H9 (cell line): Measurements from ENCODE around the gene G3BP2. TPM values are rescaled to one million over a fixed set of nuclear protein-coding genes. Genes with fewer than 3 reads are reported as not detected.

Experiments used
- DNase-seq: peaks from one replicate; pipeline ENCODE4 v3.0.0-alpha.2; 2017
- H2AFZ ChIP-seq: one replicate; pipeline ENCODE4 v1.6.1; 2013; ENCODE audit warnings: mild to moderate bottlenecking, low read length, control low read depth, moderate library complexity
- H2AK5ac ChIP-seq: 2 replicates; pipeline ENCODE4 v1.6.1; 2013; ENCODE audit warnings: low read length, control low read depth, mixed read lengths; ENCODE audit not compliant: insufficient read length
- H2BK120ac ChIP-seq: one replicate; pipeline ENCODE4 v1.6.1; 2013; ENCODE audit warnings: low read depth, mild to moderate bottlenecking, low read length, control low read depth, inconsistent platforms; ENCODE audit not compliant: poor library complexity, severe bottlenecking
- H2BK12ac ChIP-seq: 2 replicates; pipeline ENCODE4 v1.6.1; 2013; ENCODE audit warnings: low read length, control low read depth, mixed read lengths, low read depth; ENCODE audit not compliant: insufficient read length
- H2BK15ac ChIP-seq: 2 replicates; pipeline ENCODE4 v1.6.1; 2013; ENCODE audit warnings: low read depth, low read length, control low read depth
- H2BK20ac ChIP-seq: one replicate; pipeline ENCODE4 v1.6.1; 2013; ENCODE audit warnings: low read depth, mild to moderate bottlenecking, low read length, control low read depth, inconsistent platforms; ENCODE audit not compliant: poor library complexity, severe bottlenecking
- H2BK5ac ChIP-seq: 2 replicates; pipeline ENCODE4 v1.6.1; 2013; ENCODE audit warnings: low read length, control low read depth, mixed read lengths; ENCODE audit not compliant: insufficient read length
- H3K14ac ChIP-seq: 2 replicates; pipeline ENCODE4 v1.6.1; 2013; ENCODE audit warnings: low read length, control low read depth; ENCODE audit not compliant: insufficient read depth
- H3K18ac ChIP-seq: 2 replicates; pipeline ENCODE4 v1.6.1; 2013; ENCODE audit warnings: low read depth, mild to moderate bottlenecking, mixed read lengths, low read length, control low read depth; ENCODE audit not compliant: insufficient read length
- H3K23ac ChIP-seq: 2 replicates; pipeline ENCODE4 v1.6.1; 2013; ENCODE audit warnings: low read length, control low read depth, mixed read lengths, low read depth; ENCODE audit not compliant: insufficient read length
- H3K23me2 ChIP-seq: 2 replicates; pipeline ENCODE4 v1.6.1; 2013; ENCODE audit warnings: low read depth, mild to moderate bottlenecking, mixed read lengths, low read length, control low read depth; ENCODE audit not compliant: insufficient read length, poor library complexity, severe bottlenecking
- H3K27ac ChIP-seq: 2 replicates; pipeline ENCODE4 v1.5.1; 2013; ENCODE audit warnings: low read length, control low read depth, mixed read lengths, low read depth; ENCODE audit not compliant: insufficient read length
- H3K27me3 ChIP-seq: 2 replicates; pipeline ENCODE4 v1.6.1; 2013; ENCODE audit warnings: low read length, control low read depth, inconsistent platforms; ENCODE audit not compliant: insufficient read depth
- H3K4ac ChIP-seq: 2 replicates; pipeline ENCODE4 v1.6.1; 2013; ENCODE audit warnings: low read depth, mild to moderate bottlenecking, control low read depth, inconsistent platforms, low read length, moderate library complexity
- H3K4me1 ChIP-seq: 2 replicates; pipeline ENCODE4 v1.6.1; 2013; ENCODE audit warnings: low read length, control low read depth, inconsistent platforms; ENCODE audit not compliant: insufficient read depth
- H3K4me2 ChIP-seq: 2 replicates; pipeline ENCODE4 v1.6.1; 2013; ENCODE audit warnings: low read length, control low read depth, mixed read lengths; ENCODE audit not compliant: insufficient read length, insufficient read depth
- H3K56ac ChIP-seq: 2 replicates; pipeline ENCODE4 v1.6.1; 2013; ENCODE audit warnings: low read depth, mild to moderate bottlenecking, mixed read lengths, low read length, control low read depth; ENCODE audit not compliant: insufficient read length
- H3K79me1 ChIP-seq: 2 replicates; pipeline ENCODE4 v1.6.1; 2013; ENCODE audit warnings: low read depth, mild to moderate bottlenecking, moderate library complexity, low read length, control low read depth, inconsistent platforms; ENCODE audit not compliant: insufficient read depth, poor library complexity, severe bottlenecking
- H3K79me2 ChIP-seq: 2 replicates; pipeline ENCODE4 v1.6.1; 2013; ENCODE audit warnings: low read length, control low read depth, inconsistent platforms; ENCODE audit not compliant: insufficient read depth
- H3K9ac ChIP-seq: 2 replicates; pipeline ENCODE4 v1.6.1; 2013; ENCODE audit warnings: low read length, control low read depth, mixed read lengths; ENCODE audit not compliant: insufficient read length; ENCODE audit errors: extremely low read depth
- H3K9me3 ChIP-seq: one replicate; pipeline ENCODE4 v1.6.1; 2013; ENCODE audit warnings: low read depth, low read length, inconsistent platforms; ENCODE audit not compliant: control insufficient read depth
- H3T11ph ChIP-seq: one replicate; pipeline ENCODE4 v1.6.1; 2013; ENCODE audit warnings: mild to moderate bottlenecking, low read length, control low read depth, inconsistent platforms
- H4K20me1 ChIP-seq: one replicate; pipeline ENCODE4 v1.6.1; 2013; ENCODE audit not compliant: control insufficient read depth, insufficient read length, insufficient read depth
- H4K5ac ChIP-seq: 2 replicates; pipeline ENCODE4 v1.6.1; 2013; ENCODE audit warnings: low read depth, mild to moderate bottlenecking, mixed read lengths, low read length, control low read depth; ENCODE audit not compliant: insufficient read length
- H4K8ac ChIP-seq: replicated peaks from 2 replicates; pipeline ENCODE4 v1.6.1; 2013; ENCODE audit warnings: low read length, control low read depth, mixed read lengths, low read depth; ENCODE audit not compliant: insufficient read length
- H4K91ac ChIP-seq: 2 replicates; pipeline ENCODE4 v1.6.1; 2013; ENCODE audit warnings: low read depth, mild to moderate bottlenecking, moderate library complexity, mixed read lengths, low read length, control low read depth; ENCODE audit not compliant: insufficient read length
- H3K27ac Mint-ChIP-seq, 3 experiments: 2 replicates in 2 of 3; 3 replicates in 1 of 3; pipeline ENCODE4 v1.8.0; 2020 to 2021; ENCODE audit warnings: mixed read lengths in 3 of 3, mild to moderate bottlenecking in 1 of 3, moderate library complexity in 1 of 3
- H3K27me3 Mint-ChIP-seq: 2 replicates; pipeline ENCODE4 v1.8.0; 2021; ENCODE audit warnings: low read depth, mild to moderate bottlenecking, moderate library complexity, mixed read lengths
- H3K36me3 Mint-ChIP-seq, 3 experiments: 2 replicates in 2 of 3; 3 replicates in 1 of 3; pipeline ENCODE4 v1.8.0; 2020 to 2021; ENCODE audit warnings: low read depth in 3 of 3, mixed read lengths in 3 of 3; ENCODE audit not compliant: insufficient read depth in 1 of 3
- H3K4me1 Mint-ChIP-seq, 2 experiments: 2 replicates each; pipeline ENCODE4 v1.8.0; 2020; ENCODE audit warnings: mixed read lengths in 2 of 2
- H3K4me3 Mint-ChIP-seq, 2 experiments: 2 replicates in 1 of 2; 3 replicates in 1 of 2; pipeline ENCODE4 v1.8.0; 2020 to 2021; ENCODE audit warnings: mild to moderate bottlenecking in 2 of 2, mixed read lengths in 2 of 2, moderate library complexity in 1 of 2
- H3K9me3 Mint-ChIP-seq, 2 experiments: 2 replicates in 1 of 2; 3 replicates in 1 of 2; pipeline ENCODE4 v1.8.0; 2020; ENCODE audit warnings: mild to moderate bottlenecking in 2 of 2, mixed read lengths in 2 of 2, moderate library complexity in 1 of 2
- WGBS: extraction: QIAGEN DNeasy Blood & Tissue Kit; methylation state at CpG from one replicate; pipeline ENCODE4 v1.1.7; 2013; ENCODE audit warnings: missing lambda C conversion rate, low lambda C conversion rate, mixed read lengths; ENCODE audit not compliant: insufficient read length; ENCODE audit errors: extremely low coverage; 5-methylcytosine and 5-hydroxymethylcytosine counted together
- total RNA-seq: library from RNA; stranded (reverse); gene quantifications from 2 replicates; pipeline ENCODE4 v1.2.1, GENCODE V29; 2021
- TF ChIP-seq, protein P1 (sequence below): fragments of 200-600 bp; sonication (generic); conservative IDR thresholded peaks from 3 replicates; pipeline ENCODE4 v1.8.0; 2021; ENCODE audit warnings: antibody characterized with exemption, mild to moderate bottlenecking

The G3BP2 gene
- total RNA-seq, 1 experiment from 2014 or later: 405 TPM

DNA sequence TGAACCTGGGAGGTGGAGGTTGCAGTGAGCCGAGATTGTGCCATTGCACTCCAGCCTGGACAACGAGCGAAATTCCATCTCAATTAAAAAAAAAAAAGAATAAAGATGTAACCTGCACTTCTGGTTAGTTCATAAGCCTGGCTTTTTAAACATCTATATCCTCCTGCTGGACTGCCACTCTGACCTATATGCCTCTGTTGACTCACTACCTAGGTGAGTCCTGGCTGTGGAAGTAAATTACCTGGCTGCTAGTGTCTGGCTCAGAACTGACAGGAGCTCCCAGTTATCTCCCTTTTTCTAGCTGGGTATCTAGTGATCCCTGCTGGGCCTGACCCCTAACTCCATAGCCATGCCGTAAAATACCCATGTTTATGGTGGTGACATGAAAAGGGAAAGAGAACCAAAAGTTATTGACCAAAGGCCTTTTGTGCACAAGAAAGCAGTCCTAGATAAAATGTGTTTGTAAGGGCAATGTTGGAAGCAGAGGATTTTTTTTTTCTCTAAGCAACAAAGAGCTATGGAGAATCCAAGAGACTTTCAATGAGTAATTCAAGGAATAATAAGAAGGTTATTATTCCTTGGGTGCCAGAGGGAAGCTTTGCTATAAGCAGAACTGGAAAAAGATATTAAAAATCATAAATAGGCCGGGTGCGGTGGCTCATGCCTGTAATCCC, 10.4 kb upstream of the G3BP2 start:
- Histone ChIP-seq H4K91ac (no peak overlapping the region), H3K27me3 (no peaks in the 10 kb centered on the region), H2BK15ac (no peak overlapping the region), H2AFZ (no peak overlapping the region), H4K8ac (no peak overlapping the region), H3K18ac (no peak overlapping the region), H3K79me1 (no peaks in the 10 kb centered on the region), H3K79me2 (peaks cover 6% of the 10 kb centered on the region; the same call in 1 of the 2 replicates), H3K14ac (no peak overlapping the region), H4K5ac (no peak overlapping the region), H3K23ac (no peak overlapping the region), H4K20me1 (no peaks in the 10 kb centered on the region), H3K56ac (no peak overlapping the region), H2AK5ac (no peak overlapping the region), H3T11ph (no peak overlapping the region), H3K4me2 (no peak overlapping the region), H3K9ac (no peak overlapping the region), H3K9me3 (no peaks in the 10 kb centered on the region), H2BK5ac (no peak overlapping the region), H3K27ac (no peak overlapping the region), H2BK20ac (no peak overlapping the region), H2BK12ac (no peak overlapping the region), H3K23me2 (no peaks in the 10 kb centered on the region), H2BK120ac (no peak overlapping the region), H3K4ac (no peak overlapping the region), H3K4me1 (no peaks in the 10 kb centered on the region)
- no peak for DNase-seq
- no peak overlapping the region for H3K4me3 Mint-ChIP-seq
- H3K27ac Mint-ChIP-seq: peak overlapping the region; percentile 58 to 89 (median 89); a peak in 5 of 7 replicates
- peaks cover 6 to 10% of the 10 kb centered on the region in 2 experiments; a peak in 4 of 5 replicates for H3K9me3 Mint-ChIP-seq
- WGBS: no CpG with 5 or more reads among the region's 6 CpGs
- H3K27me3 Mint-ChIP-seq: no peaks in the 10 kb centered on the region
- H3K4me1 Mint-ChIP-seq: peaks cover 3 to 8% of the 10 kb centered on the region in 2 experiments; a peak in 2 of 4 replicates
- H3K36me3 Mint-ChIP-seq: peaks cover 30 to 43% (median 31%) of the 10 kb centered on the region in 3 experiments
- TF ChIP-seq, protein P1, sequence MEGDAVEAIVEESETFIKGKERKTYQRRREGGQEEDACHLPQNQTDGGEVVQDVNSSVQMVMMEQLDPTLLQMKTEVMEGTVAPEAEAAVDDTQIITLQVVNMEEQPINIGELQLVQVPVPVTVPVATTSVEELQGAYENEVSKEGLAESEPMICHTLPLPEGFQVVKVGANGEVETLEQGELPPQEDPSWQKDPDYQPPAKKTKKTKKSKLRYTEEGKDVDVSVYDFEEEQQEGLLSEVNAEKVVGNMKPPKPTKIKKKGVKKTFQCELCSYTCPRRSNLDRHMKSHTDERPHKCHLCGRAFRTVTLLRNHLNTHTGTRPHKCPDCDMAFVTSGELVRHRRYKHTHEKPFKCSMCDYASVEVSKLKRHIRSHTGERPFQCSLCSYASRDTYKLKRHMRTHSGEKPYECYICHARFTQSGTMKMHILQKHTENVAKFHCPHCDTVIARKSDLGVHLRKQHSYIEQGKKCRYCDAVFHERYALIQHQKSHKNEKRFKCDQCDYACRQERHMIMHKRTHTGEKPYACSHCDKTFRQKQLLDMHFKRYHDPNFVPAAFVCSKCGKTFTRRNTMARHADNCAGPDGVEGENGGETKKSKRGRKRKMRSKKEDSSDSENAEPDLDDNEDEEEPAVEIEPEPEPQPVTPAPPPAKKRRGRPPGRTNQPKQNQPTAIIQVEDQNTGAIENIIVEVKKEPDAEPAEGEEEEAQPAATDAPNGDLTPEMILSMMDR: no peak
